HG03039 (cell line): ENCODE measurements around the gene MAP2K5.

Source experiments
- ATAC-seq: cut with Tn5 transposase; IDR thresholded peaks from one replicate; pipeline ENCODE4 v1.9.1; 2021; ENCODE audit warnings: mild to moderate bottlenecking, moderate library complexity; ENCODE audit not compliant: unreplicated experiment

Gene MAP2K5

GRCh38 chr15:67521029-67521782 is 21.3 kb upstream of the MAP2K5 start, which contains the start of gene C15orf61:
Gene C15orf61, plus strand, starts transcription at chr15:67521131. Its CDS starts 118 bp downstream, at chr15:67521249.
- ATAC-seq, result peak; percentile 69

GRCh38 chr15:67521783-67522568 is 20.5 kb upstream of the MAP2K5 start:
- no peak for ATAC-seq

GRCh38 chr15:67523330-67523729 is 19.2 kb upstream of the MAP2K5 start:
- ATAC-seq, result no peak

- ATAC-seq, result no peak
Observed at GRCh38 chr15:67524235-67524634, 18.3 kb upstream of the MAP2K5 start.

GRCh38 chr15:67528513-67528912 is 14.0 kb upstream of the MAP2K5 start:
- ATAC-seq, result no peak

GRCh38 chr15:67531379-67531914 is 11.1 kb upstream of the MAP2K5 start:
- ATAC-seq, result no peak

GRCh38 chr15:67533873-67534272 is 8.6 kb upstream of the MAP2K5 start:
- ATAC-seq, result no peak

GRCh38 chr15:67534360-67534759 is 8.1 kb upstream of the MAP2K5 start:
- ATAC-seq, result no peak

GRCh38 chr15:67537771-67538170 is 4.7 kb upstream of the MAP2K5 start:
- no peak for ATAC-seq

GRCh38 chr15:67543348-67543718 is 830 bp downstream of the MAP2K5 start:
- ATAC-seq, result no peak

GRCh38 chr15:67544475-67544874 is 2.0 kb downstream of the MAP2K5 start:
- no peak for ATAC-seq

GRCh38 chr15:67545864-67546263 is 3.4 kb downstream of the MAP2K5 start:
- no peak for ATAC-seq

GRCh38 chr15:67547064-67547463 is 4.6 kb downstream of the MAP2K5 start:
- no peak for ATAC-seq

- ATAC-seq, result no peak
Observed at GRCh38 chr15:67547836-67548235, 5.3 kb downstream of the MAP2K5 start.

- no peak for ATAC-seq
Observed at GRCh38 chr15:67548236-67548852, 5.8 kb downstream of the MAP2K5 start.

GRCh38 chr15:67548862-67549651 is 6.6 kb downstream of the MAP2K5 start:
- ATAC-seq, result no peak

GRCh38 chr15:67549736-67550135 is 7.2 kb downstream of the MAP2K5 start:
- no peak for ATAC-seq

- no peak for ATAC-seq
Observed at GRCh38 chr15:67550522-67550921, 8.0 kb downstream of the MAP2K5 start.

- ATAC-seq, result no peak
Observed at GRCh38 chr15:67551207-67551743, 8.8 kb downstream of the MAP2K5 start.

GRCh38 chr15:67554580-67554979 is 12.1 kb downstream of the MAP2K5 start:
- ATAC-seq, result no peak
